DOHH2 (cell line): ENCODE data around the gene CCDC182.

ENCODE experiments used
- CTCF ChIP-seq: fragments of 200-600 bp; sonication (generic); IDR thresholded peaks from one replicate; pipeline ENCODE4 v1.5.1; 2014; ENCODE audit warnings: antibody characterized with exemption, mild to moderate bottlenecking, low read depth, low read length; ENCODE audit not compliant: poor library complexity, severe bottlenecking
- EZH2phosphoT487 ChIP-seq: fragments of 200-600 bp; sonication (generic); IDR thresholded peaks from 2 replicates; pipeline ENCODE4 v1.6.1; 2017; ENCODE audit warnings: borderline replicate concordance, mild to moderate bottlenecking, antibody characterized with exemption, low read length, moderate library complexity, mixed read lengths

DNA sequence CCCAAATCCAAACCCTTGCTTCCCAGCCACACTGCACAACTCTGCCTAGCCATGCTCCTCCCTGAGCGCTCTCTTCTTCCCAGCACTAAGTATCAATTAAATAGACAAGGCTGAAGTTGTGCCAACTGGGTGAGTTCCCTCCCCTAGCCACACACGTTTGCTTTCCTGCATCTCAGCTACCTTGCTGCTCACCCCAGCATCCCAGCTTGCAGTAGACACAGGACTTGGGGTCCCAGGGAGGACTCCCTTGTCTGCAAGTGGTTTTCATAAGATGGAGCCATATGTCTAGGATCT is 4.9 kb downstream of the CCDC182 start:
- TF ChIP-seq CTCF (no peak), EZH2phosphoT487 (no peak)
